Mesenchymal stem cell (in vitro differentiated cells and primary cell): Measurements from ENCODE around the gene OPTC.

ENCODE experiments used
- DNase-seq: peaks from one replicate; pipeline ENCODE4 v3.0.0-alpha.2; 2013
- H2AFZ ChIP-seq: one replicate; pipeline ENCODE4 v1.6.1; 2013; ENCODE audit warnings: low read depth, mild to moderate bottlenecking, control low read depth, inconsistent platforms, low read length, moderate library complexity
- H2AK5ac ChIP-seq: 2 replicates; pipeline ENCODE4 v1.6.1; 2013; ENCODE audit warnings: low read length, moderate library complexity, mild to moderate bottlenecking, inconsistent platforms; ENCODE audit not compliant: severe bottlenecking
- H2BK120ac ChIP-seq: one replicate; pipeline ENCODE4 v1.6.1; 2013; ENCODE audit warnings: low read depth, mild to moderate bottlenecking, inconsistent platforms, low read length, moderate library complexity
- H2BK12ac ChIP-seq, 2 experiments: one replicate each; pipeline ENCODE4 v1.6.1; 2013; ENCODE audit warnings: inconsistent platforms in 2 of 2, low read length in 2 of 2, mild to moderate bottlenecking in 2 of 2, moderate library complexity in 2 of 2, control low read depth in 1 of 2
- H2BK15ac ChIP-seq: one replicate; pipeline ENCODE4 v1.6.1; 2013; ENCODE audit warnings: mild to moderate bottlenecking, low read depth, inconsistent platforms; ENCODE audit not compliant: poor library complexity, severe bottlenecking
- H2BK5ac ChIP-seq: 2 replicates; pipeline ENCODE4 v1.6.1; 2013; ENCODE audit warnings: low read depth, mild to moderate bottlenecking, low read length, control low read depth, inconsistent platforms; ENCODE audit not compliant: poor library complexity, severe bottlenecking
- H3K14ac ChIP-seq, 2 experiments: one replicate each; pipeline ENCODE4 v1.6.1; 2013; ENCODE audit warnings: inconsistent platforms in 2 of 2, low read length in 2 of 2, control low read depth in 1 of 2, mild to moderate bottlenecking in 1 of 2, moderate library complexity in 1 of 2
- H3K18ac ChIP-seq, 2 experiments: one replicate each; pipeline ENCODE4 v1.6.1; 2013; ENCODE audit warnings: inconsistent platforms in 2 of 2, low read length in 2 of 2, control low read depth in 1 of 2, low read depth in 1 of 2, mild to moderate bottlenecking in 1 of 2
- H3K23ac ChIP-seq, 2 experiments: one replicate each; pipeline ENCODE4 v1.6.1; 2013; ENCODE audit warnings: inconsistent platforms in 2 of 2, low read length in 2 of 2, mild to moderate bottlenecking in 2 of 2, moderate library complexity in 2 of 2, control low read depth in 1 of 2
- H3K27ac ChIP-seq: 2 replicates; pipeline ENCODE4 v1.5.1; 2013; ENCODE audit warnings: mild to moderate bottlenecking, moderate library complexity, low read length, control low read depth, inconsistent platforms; ENCODE audit not compliant: poor library complexity, severe bottlenecking
- H3K27me3 ChIP-seq, 2 experiments: 2 replicates each; pipeline versions ENCODE4 v1.6.1 to v1.7.0; 2013; ENCODE audit warnings: low read length in 2 of 2, mild to moderate bottlenecking in 2 of 2, moderate library complexity in 2 of 2, control low read depth in 1 of 2, inconsistent platforms in 1 of 2; ENCODE audit not compliant: control insufficient read depth in 1 of 2, insufficient read depth in 1 of 2
- H3K36me3 ChIP-seq, 2 experiments: 2 replicates each; pipeline versions ENCODE4 v1.6.1 to v1.7.0; 2013; ENCODE audit warnings: low read length in 2 of 2, control low read depth in 1 of 2, inconsistent platforms in 1 of 2, low read depth in 1 of 2, mild to moderate bottlenecking in 1 of 2; ENCODE audit not compliant: insufficient read depth in 2 of 2, control insufficient read depth in 1 of 2
- H3K4ac ChIP-seq, 2 experiments: one replicate each; pipeline ENCODE4 v1.6.1; 2013; ENCODE audit warnings: inconsistent platforms in 2 of 2, low read length in 2 of 2, mild to moderate bottlenecking in 2 of 2, moderate library complexity in 2 of 2, control low read depth in 1 of 2, low read depth in 1 of 2
- H3K4me1 ChIP-seq: 2 replicates; pipeline ENCODE4 v1.6.1; 2013; ENCODE audit warnings: low read depth, low read length, control low read depth; ENCODE audit not compliant: control insufficient read depth, insufficient read depth
- H3K4me2 ChIP-seq: 2 replicates; pipeline ENCODE4 v1.6.1; 2013; ENCODE audit warnings: low read length, mild to moderate bottlenecking, inconsistent platforms; ENCODE audit not compliant: poor library complexity, severe bottlenecking
- H3K4me3 ChIP-seq, 2 experiments: 2 replicates each; pipeline versions ENCODE4 v1.5.1 to v1.7.0; 2013; ENCODE audit warnings: low read length in 2 of 2, mild to moderate bottlenecking in 2 of 2, control low read depth in 1 of 2, low read depth in 1 of 2; ENCODE audit not compliant: insufficient read depth in 1 of 2
- H3K79me1 ChIP-seq: replicated peaks from 2 replicates; pipeline ENCODE4 v1.6.1; 2013; ENCODE audit warnings: mild to moderate bottlenecking, control low read depth, low read length, inconsistent platforms; ENCODE audit not compliant: poor library complexity, severe bottlenecking
- H3K9ac ChIP-seq: 2 replicates; pipeline ENCODE4 v1.7.0; 2013; ENCODE audit warnings: mild to moderate bottlenecking, low read length, moderate library complexity
- H3K9me3 ChIP-seq: 2 replicates; pipeline ENCODE4 v1.7.0; 2013; ENCODE audit warnings: mild to moderate bottlenecking, low read length; ENCODE audit not compliant: control insufficient read depth
- H4K8ac ChIP-seq: one replicate; pipeline ENCODE4 v1.6.1; 2013; ENCODE audit warnings: inconsistent platforms, mild to moderate bottlenecking, low read length, moderate library complexity
- H4K91ac ChIP-seq: one replicate; pipeline ENCODE4 v1.6.1; 2013; ENCODE audit warnings: mild to moderate bottlenecking, low read length, inconsistent platforms
- WGBS: methylation state at CpG from one replicate; pipeline ENCODE4 v1.1.7; 2013; ENCODE audit warnings: mixed read lengths; 5-methylcytosine and 5-hydroxymethylcytosine counted together

The OPTC gene

GRCh38 chr1:203550846-203551245 is 56.9 kb downstream of the OPTC start:
- no peak overlapping the region for H2BK5ac ChIP-seq
- no peak overlapping the region for H3K14ac ChIP-seq
- H3K4me3 ChIP-seq = no peak overlapping the region
- no peaks in the 10 kb centered on the region for H3K36me3 ChIP-seq
- no peaks in the 10 kb centered on the region for H3K9me3 ChIP-seq
- H4K91ac ChIP-seq = no peak overlapping the region
- no peak overlapping the region for H3K9ac ChIP-seq
- no peak overlapping the region for H3K18ac ChIP-seq
- no peak overlapping the region for H2BK120ac ChIP-seq
- H2AFZ ChIP-seq = no peak overlapping the region
- DNase-seq = no peak
- no peak overlapping the region for H2BK12ac ChIP-seq
- no peak overlapping the region for H3K23ac ChIP-seq
- no peaks in the 10 kb centered on the region for H3K79me1 ChIP-seq
- H2AK5ac ChIP-seq = no peak overlapping the region
- H3K4me1 ChIP-seq = peaks cover 7% of the 10 kb centered on the region
- no peaks in the 10 kb centered on the region for H3K27me3 ChIP-seq
- no peak overlapping the region for H4K8ac ChIP-seq
- no peak overlapping the region for H3K4me2 ChIP-seq
- no peak overlapping the region for H3K4ac ChIP-seq
- no CpG with 5 or more reads among the region's 1 CpG for WGBS
- H3K27ac ChIP-seq = no peak overlapping the region
- no peak overlapping the region for H2BK15ac ChIP-seq

- H3K4me1 ChIP-seq = peaks cover 14% of the 10 kb centered on the region
- no peaks in the 10 kb centered on the region for H3K9me3 ChIP-seq
- H3K4me2 ChIP-seq = no peak overlapping the region
- H2BK120ac ChIP-seq = no peak overlapping the region
- H3K27me3 ChIP-seq = no peaks in the 10 kb centered on the region
- no peak overlapping the region for H2BK12ac ChIP-seq
- H3K14ac ChIP-seq = no peak overlapping the region
- H3K23ac ChIP-seq = no peak overlapping the region
- H3K18ac ChIP-seq = no peak overlapping the region
- H2AFZ ChIP-seq = no peak overlapping the region
- H2BK15ac ChIP-seq = no peak overlapping the region
- H2AK5ac ChIP-seq = no peak overlapping the region
- no peak overlapping the region for H3K4ac ChIP-seq
- H3K4me3 ChIP-seq = no peak overlapping the region
- no peak overlapping the region for H3K27ac ChIP-seq
- no peak overlapping the region for H4K91ac ChIP-seq
- WGBS = 89% methylated on average over 5 of the region's 5 CpGs
- H3K36me3 ChIP-seq = no peaks in the 10 kb centered on the region
- no peak for DNase-seq
- H3K79me1 ChIP-seq = no peaks in the 10 kb centered on the region
- no peak overlapping the region for H2BK5ac ChIP-seq
- H3K9ac ChIP-seq = no peak overlapping the region
- no peak overlapping the region for H4K8ac ChIP-seq
These were observed 57.6 kb downstream of the OPTC start for GRCh38 chr1:203551550-203551949.

- no peaks in the 10 kb centered on the region for H3K27me3 ChIP-seq
- WGBS = 86% methylated on average over 4 of the region's 4 CpGs
- no peak for DNase-seq
- H3K4ac ChIP-seq = no peak overlapping the region
- no peak overlapping the region for H4K8ac ChIP-seq
- no peaks in the 10 kb centered on the region for H3K36me3 ChIP-seq
- no peak overlapping the region for H3K23ac ChIP-seq
- no peak overlapping the region for H4K91ac ChIP-seq
- no peak overlapping the region for H3K18ac ChIP-seq
- no peak overlapping the region for H2BK15ac ChIP-seq
- no peaks in the 10 kb centered on the region for H3K79me1 ChIP-seq
- peaks cover 21% of the 10 kb centered on the region for H3K4me1 ChIP-seq
- H2AK5ac ChIP-seq = no peak overlapping the region
- H3K4me3 ChIP-seq = no peak overlapping the region
- H2BK12ac ChIP-seq = no peak overlapping the region
- no peak overlapping the region for H2BK120ac ChIP-seq
- H2AFZ ChIP-seq = no peak overlapping the region
- H3K4me2 ChIP-seq = no peak overlapping the region
- no peak overlapping the region for H3K9ac ChIP-seq
- H3K9me3 ChIP-seq = no peaks in the 10 kb centered on the region
- H3K14ac ChIP-seq = no peak overlapping the region
- H3K27ac ChIP-seq = no peak overlapping the region
- H2BK5ac ChIP-seq = no peak overlapping the region
These were observed 59.5 kb downstream of the OPTC start for GRCh38 chr1:203553496-203553895.

GRCh38 chr1:203554071-203554470 is 60.1 kb downstream of the OPTC start:
- Histone ChIP-seq H3K79me1 (no peaks in the 10 kb centered on the region), H2BK5ac (no peak overlapping the region), H4K91ac (no peak overlapping the region), H3K27me3 (no peaks in the 10 kb centered on the region), H4K8ac (no peak overlapping the region), H2BK12ac (peak overlapping the region in 1 of 2 experiments; percentile 2), H3K4ac (no peak overlapping the region), H3K23ac (no peak overlapping the region), H3K4me1 (peaks cover 24% of the 10 kb centered on the region), H3K4me3 (peak overlapping the region in 1 of 2 experiments; percentile 45), H2BK15ac (no peak overlapping the region), H3K9me3 (no peaks in the 10 kb centered on the region), H3K4me2 (no peak overlapping the region), H2AK5ac (no peak overlapping the region), H3K36me3 (no peaks in the 10 kb centered on the region), H2AFZ (no peak overlapping the region), H3K27ac (no peak overlapping the region), H3K9ac (no peak overlapping the region), H3K14ac (no peak overlapping the region), H2BK120ac (no peak overlapping the region), H3K18ac (no peak overlapping the region)
- 85% methylated on average over 1 of the region's 3 CpGs for WGBS
- DNase-seq = no peak
